NCI-H446 (cell line): ENCODE results near the gene RTP1.
"Not testable (repeated sequence)": the region's sequence is repeated elsewhere in the genome, so short reads cannot be mapped to it uniquely, and the experiment has no call there.

ENCODE experiments used
- DNase-seq, 2 experiments: peaks; one replicate each; lab custom pipeline; 2025; lab: John Stamatoyannopoulos, UW

RTP1 gene

GRCh38 chr3:187198490-187198889 lies 1.2 kb downstream of the RTP1 start:
- no peak for DNase-seq

- DNase-seq: not testable (repeated sequence)
These were observed 2.3 kb downstream of the RTP1 start for GRCh38 chr3:187199463-187200050.

GRCh38 chr3:187205683-187206082 lies 8.4 kb downstream of the RTP1 start:
- DNase-seq: no peak

GRCh38 chr3:187207062-187207461 lies 9.8 kb downstream of the RTP1 start:
- DNase-seq: no peak

GRCh38 chr3:187207624-187208023 lies 10.3 kb downstream of the RTP1 start:
- no peak for DNase-seq

- no peak for DNase-seq
These were observed 10.9 kb downstream of the RTP1 start for GRCh38 chr3:187208159-187208558.

- DNase-seq: no peak
These were observed 12.2 kb downstream of the RTP1 start for GRCh38 chr3:187209491-187209890.

GRCh38 chr3:187210091-187210490 lies 12.8 kb downstream of the RTP1 start:
- DNase-seq: no peak

- DNase-seq: no peak
These were observed 13.4 kb downstream of the RTP1 start for GRCh38 chr3:187210545-187211327.

- no peak for DNase-seq
These were observed 14.4 kb downstream of the RTP1 start for GRCh38 chr3:187211532-187212195.

- no peak for DNase-seq
These were observed 14.9 kb downstream of the RTP1 start for GRCh38 chr3:187212196-187212545.

- no peak for DNase-seq
These were observed 15.4 kb downstream of the RTP1 start for GRCh38 chr3:187212705-187213104.

- no peak for DNase-seq
These were observed 16.3 kb downstream of the RTP1 start for GRCh38 chr3:187213616-187214015.

- DNase-seq: no peak
These were observed 18.2 kb downstream of the RTP1 start for GRCh38 chr3:187215460-187215859.

GRCh38 chr3:187222801-187223200 lies 25.5 kb downstream of the RTP1 start:
- no peak for DNase-seq

- no peak for DNase-seq
These were observed 26.5 kb downstream of the RTP1 start for GRCh38 chr3:187223799-187224198.

- DNase-seq: no peak
These were observed 30.5 kb downstream of the RTP1 start for GRCh38 chr3:187227658-187228258.

- no peak for DNase-seq
These were observed 31.5 kb downstream of the RTP1 start for GRCh38 chr3:187228740-187229139.

- DNase-seq: no peak
These were observed 32.7 kb downstream of the RTP1 start for GRCh38 chr3:187230011-187230410.

GRCh38 chr3:187236962-187237361 lies 39.7 kb downstream of the RTP1 start:
- no peak for DNase-seq

- DNase-seq: no peak
These were observed 40.5 kb downstream of the RTP1 start for GRCh38 chr3:187237741-187238140.

GRCh38 chr3:187238239-187238638 lies 41.0 kb downstream of the RTP1 start:
- DNase-seq: no peak

- not testable (repeated sequence) for DNase-seq
These were observed 41.5 kb downstream of the RTP1 start for GRCh38 chr3:187238835-187239234.
